ENCODE measurements around the gene ENTR1. TPM values are rescaled to one million over a fixed set of nuclear protein-coding genes. Genes with fewer than 3 reads are reported as not detected.
A peak's percentile ranks its signal among the peaks of the same experiment; 100 is the strongest.

Gene ENTR1
- polyA plus RNA-seq, 4 donors, result 22.7 to 46.4 (median 31.8) TPM

GRCh38 chr9:136394312-136395019 lies 15.9 kb downstream of the ENTR1 start:
- WGBS, 3 donors, result 93 to 97% (median 94%) methylated on average over 20 to 21 of the region's 21 CpGs
- no peak for FAIRE-seq
- H3K36me3 ChIP-seq (ENCODE audit: control insufficient read depth in 3 of 3, insufficient read depth in 2 of 3, low read depth in 1 of 3, low read length in 3 of 3), result peaks cover 2 to 86% (median 10%) of the 10 kb centered on the region in 3 donors
- H3K27ac ChIP-seq (ENCODE audit: low read depth in 1 of 3, low read length in 2 of 3), result no peak overlapping the region
- H3K4me1 ChIP-seq (ENCODE audit: control insufficient read depth in 3 of 3, insufficient read depth in 2 of 3, low read depth in 1 of 3, low read length in 2 of 3), result peaks cover 0 to 6% (median 0%) of the 10 kb centered on the region in 3 donors
- no peaks in the 10 kb centered on the region for H3K27me3 ChIP-seq (ENCODE audit: control insufficient read depth in 3 of 3, insufficient read depth in 3 of 3, low read length in 3 of 3)
- H3K4me3 ChIP-seq (ENCODE audit: low read depth in 1 of 3, low read length in 3 of 3), result no peak overlapping the region
- no peaks in the 10 kb centered on the region for H3K9me3 ChIP-seq (ENCODE audit: control insufficient read depth in 2 of 2, insufficient read depth in 1 of 2, low read depth in 1 of 2, low read length in 1 of 2)
- no peak for DNase-seq

DNA sequence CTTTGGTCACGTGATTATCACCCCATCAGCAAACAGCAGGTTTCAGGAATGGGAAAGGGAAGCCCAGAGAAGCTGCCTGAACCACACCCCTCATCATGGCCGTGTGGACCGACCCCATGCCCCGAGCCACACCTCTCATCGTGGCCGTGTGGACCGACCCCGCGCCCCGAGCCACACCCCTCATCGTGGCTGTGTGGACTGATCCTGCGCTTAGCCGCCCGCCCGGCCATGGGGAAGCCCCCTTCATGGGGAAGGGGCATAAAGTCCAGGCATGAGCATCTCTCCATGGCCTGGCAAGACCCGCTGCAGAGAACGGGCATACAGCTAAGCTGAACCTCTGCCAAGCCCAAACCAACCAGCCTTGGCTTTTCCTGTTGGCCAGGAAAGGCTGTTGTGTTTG lies 16.9 kb downstream of the ENTR1 start:
- Histone ChIP-seq H3K27ac (ENCODE audit: low read depth in 1 of 3, low read length in 2 of 3) (no peak overlapping the region), H3K36me3 (ENCODE audit: control insufficient read depth in 3 of 3, insufficient read depth in 2 of 3, low read depth in 1 of 3, low read length in 3 of 3) (peaks cover 2 to 92% (median 10%) of the 10 kb centered on the region in 3 donors), H3K27me3 (ENCODE audit: control insufficient read depth in 3 of 3, insufficient read depth in 3 of 3, low read length in 3 of 3) (no peaks in the 10 kb centered on the region), H3K4me1 (ENCODE audit: control insufficient read depth in 3 of 3, insufficient read depth in 2 of 3, low read depth in 1 of 3, low read length in 2 of 3) (no peaks in the 10 kb centered on the region), H3K9me3 (ENCODE audit: control insufficient read depth in 2 of 2, insufficient read depth in 1 of 2, low read depth in 1 of 2, low read length in 1 of 2) (no peaks in the 10 kb centered on the region), H3K4me3 (ENCODE audit: low read depth in 1 of 3, low read length in 3 of 3) (no peak overlapping the region)
- FAIRE-seq (no peak), DNase-seq (no peak)
- WGBS, 3 donors, result 65 to 85% (median 73%) methylated on average over 17 of the region's 17 CpGs

- Histone ChIP-seq H3K27me3 (ENCODE audit: control insufficient read depth in 3 of 3, insufficient read depth in 3 of 3, low read length in 3 of 3) (no peaks in the 10 kb centered on the region), H3K9me3 (ENCODE audit: control insufficient read depth in 2 of 2, insufficient read depth in 1 of 2, low read depth in 1 of 2, low read length in 1 of 2) (no peaks in the 10 kb centered on the region), H3K4me3 (ENCODE audit: low read depth in 1 of 3, low read length in 3 of 3) (no peak overlapping the region), H3K36me3 (ENCODE audit: control insufficient read depth in 3 of 3, insufficient read depth in 2 of 3, low read depth in 1 of 3, low read length in 3 of 3) (peaks cover 2 to 92% (median 10%) of the 10 kb centered on the region in 3 donors), H3K27ac (ENCODE audit: low read depth in 1 of 3, low read length in 2 of 3) (no peak overlapping the region), H3K4me1 (ENCODE audit: control insufficient read depth in 3 of 3, insufficient read depth in 2 of 3, low read depth in 1 of 3, low read length in 2 of 3) (no peaks in the 10 kb centered on the region)
- WGBS, 3 donors, result 87 to 89% (median 87%) methylated on average over 21 of the region's 21 CpGs
- DNase-seq, result peak in 1 of 2 donors; percentile 21
- no peak for FAIRE-seq
Observed at GRCh38 chr9:136392538-136393449, 17.6 kb downstream of the ENTR1 start.

GRCh38 chr9:136391737-136392537 lies 18.5 kb downstream of the ENTR1 start:
- Histone ChIP-seq H3K9me3 (ENCODE audit: control insufficient read depth in 2 of 2, insufficient read depth in 1 of 2, low read depth in 1 of 2, low read length in 1 of 2) (no peaks in the 10 kb centered on the region), H3K4me1 (ENCODE audit: control insufficient read depth in 3 of 3, insufficient read depth in 2 of 3, low read depth in 1 of 3, low read length in 2 of 3) (no peaks in the 10 kb centered on the region), H3K36me3 (ENCODE audit: control insufficient read depth in 3 of 3, insufficient read depth in 2 of 3, low read depth in 1 of 3, low read length in 3 of 3) (peaks cover 0 to 94% (median 10%) of the 10 kb centered on the region in 3 donors), H3K27me3 (ENCODE audit: control insufficient read depth in 3 of 3, insufficient read depth in 3 of 3, low read length in 3 of 3) (no peaks in the 10 kb centered on the region), H3K4me3 (ENCODE audit: low read depth in 1 of 3, low read length in 3 of 3) (no peak overlapping the region), H3K27ac (ENCODE audit: low read depth in 1 of 3, low read length in 2 of 3) (no peak overlapping the region)
- no peak for DNase-seq
- 93 to 96% (median 96%) methylated on average over 26 to 28 of the region's 28 CpGs for WGBS, 3 donors
- no peak for FAIRE-seq

DNA sequence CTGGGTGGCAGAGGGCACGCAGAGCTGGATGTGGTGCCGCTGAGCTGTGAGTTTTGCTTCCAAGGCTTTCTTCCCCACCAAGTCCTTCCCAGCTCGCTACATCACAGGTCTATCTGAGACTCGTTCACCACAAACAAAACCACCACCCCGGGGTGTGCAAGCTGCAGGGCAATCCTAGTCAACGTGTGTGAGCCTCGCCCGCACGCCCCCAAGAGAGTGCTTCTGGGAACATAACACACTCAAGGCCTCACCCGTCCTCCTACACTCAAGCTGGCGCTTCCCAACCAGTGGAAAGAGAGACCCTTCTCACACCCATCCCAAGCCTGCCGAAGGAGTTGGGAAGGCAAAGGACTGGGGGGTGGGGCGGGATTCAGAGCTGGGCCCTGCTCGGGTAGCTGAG lies 21.0 kb downstream of the ENTR1 start:
- DNase-seq (no peak), FAIRE-seq (no peak)
- no peaks in the 10 kb centered on the region for H3K27me3 ChIP-seq (ENCODE audit: control insufficient read depth in 3 of 3, insufficient read depth in 3 of 3, low read length in 3 of 3)
- H3K36me3 ChIP-seq (ENCODE audit: control insufficient read depth in 3 of 3, insufficient read depth in 2 of 3, low read depth in 1 of 3, low read length in 3 of 3), result peaks cover 0 to 90% (median 9%) of the 10 kb centered on the region in 3 donors
- WGBS, 3 donors, result 80 to 86% (median 83%) methylated on average over 14 of the region's 14 CpGs
- H3K9me3 ChIP-seq (ENCODE audit: control insufficient read depth in 2 of 2, insufficient read depth in 1 of 2, low read depth in 1 of 2, low read length in 1 of 2), result no peaks in the 10 kb centered on the region
- H3K27ac ChIP-seq (ENCODE audit: low read depth in 1 of 3, low read length in 2 of 3), result no peak overlapping the region
- no peaks in the 10 kb centered on the region for H3K4me1 ChIP-seq (ENCODE audit: control insufficient read depth in 3 of 3, insufficient read depth in 2 of 3, low read depth in 1 of 3, low read length in 2 of 3)
- H3K4me3 ChIP-seq (ENCODE audit: low read depth in 1 of 3, low read length in 3 of 3), result no peak overlapping the region

- H3K9me3 ChIP-seq (ENCODE audit: control insufficient read depth in 2 of 2, insufficient read depth in 1 of 2, low read depth in 1 of 2, low read length in 1 of 2), result no peaks in the 10 kb centered on the region
- WGBS, 3 donors, result 96 to 98% (median 97%) methylated on average over 19 of the region's 19 CpGs
- no peak overlapping the region for H3K27ac ChIP-seq (ENCODE audit: low read depth in 1 of 3, low read length in 2 of 3)
- H3K36me3 ChIP-seq (ENCODE audit: control insufficient read depth in 3 of 3, insufficient read depth in 2 of 3, low read depth in 1 of 3, low read length in 3 of 3), result peaks cover 7 to 90% (median 9%) of the 10 kb centered on the region in 3 donors
- DNase-seq (no peak), FAIRE-seq (no peak)
- no peaks in the 10 kb centered on the region for H3K4me1 ChIP-seq (ENCODE audit: control insufficient read depth in 3 of 3, insufficient read depth in 2 of 3, low read depth in 1 of 3, low read length in 2 of 3)
- H3K4me3 ChIP-seq (ENCODE audit: low read depth in 1 of 3, low read length in 3 of 3), result no peak overlapping the region
- no peaks in the 10 kb centered on the region for H3K27me3 ChIP-seq (ENCODE audit: control insufficient read depth in 3 of 3, insufficient read depth in 3 of 3, low read length in 3 of 3)
Observed at GRCh38 chr9:136387217-136387616, 23.2 kb downstream of the ENTR1 start.

GRCh38 chr9:136386018-136386417 lies 24.4 kb downstream of the ENTR1 start:
- H3K36me3 ChIP-seq (ENCODE audit: control insufficient read depth in 3 of 3, insufficient read depth in 2 of 3, low read depth in 1 of 3, low read length in 3 of 3), result peaks cover 7 to 94% (median 9%) of the 10 kb centered on the region in 3 donors
- H3K4me3 ChIP-seq (ENCODE audit: low read depth in 1 of 3, low read length in 3 of 3), result no peak overlapping the region
- FAIRE-seq, result no peak
- no peaks in the 10 kb centered on the region for H3K9me3 ChIP-seq (ENCODE audit: control insufficient read depth in 2 of 2, insufficient read depth in 1 of 2, low read depth in 1 of 2, low read length in 1 of 2)
- H3K27me3 ChIP-seq (ENCODE audit: control insufficient read depth in 3 of 3, insufficient read depth in 3 of 3, low read length in 3 of 3), result no peaks in the 10 kb centered on the region
- H3K4me1 ChIP-seq (ENCODE audit: control insufficient read depth in 3 of 3, insufficient read depth in 2 of 3, low read depth in 1 of 3, low read length in 2 of 3), result no peaks in the 10 kb centered on the region
- no peak for DNase-seq
- WGBS, 3 donors, result 78 to 86% (median 82%) methylated on average over 13 of the region's 13 CpGs
- no peak overlapping the region for H3K27ac ChIP-seq (ENCODE audit: low read depth in 1 of 3, low read length in 2 of 3)

- Histone ChIP-seq H3K27me3 (ENCODE audit: control insufficient read depth in 3 of 3, insufficient read depth in 3 of 3, low read length in 3 of 3) (no peaks in the 10 kb centered on the region), H3K9me3 (ENCODE audit: control insufficient read depth in 2 of 2, insufficient read depth in 1 of 2, low read depth in 1 of 2, low read length in 1 of 2) (no peaks in the 10 kb centered on the region), H3K27ac (ENCODE audit: low read depth in 1 of 3, low read length in 2 of 3) (no peak overlapping the region), H3K4me3 (ENCODE audit: low read depth in 1 of 3, low read length in 3 of 3) (no peak overlapping the region), H3K36me3 (ENCODE audit: control insufficient read depth in 3 of 3, insufficient read depth in 2 of 3, low read depth in 1 of 3, low read length in 3 of 3) (peaks cover 7 to 96% (median 13%) of the 10 kb centered on the region in 3 donors), H3K4me1 (ENCODE audit: control insufficient read depth in 3 of 3, insufficient read depth in 2 of 3, low read depth in 1 of 3, low read length in 2 of 3) (no peaks in the 10 kb centered on the region)
- FAIRE-seq, result no peak
- DNase-seq, result no peak
- whole genome bisulfite sequencing, 3 donors, result 78 to 86% (median 79%) methylated on average over 11 of the region's 11 CpGs
Observed at GRCh38 chr9:136385015-136385414, 25.4 kb downstream of the ENTR1 start.
